Amniotic stem cell (primary cell): ENCODE results near the gene RAP1GAP2.
"Not testable (repeated sequence)": the region's sequence is repeated elsewhere in the genome, so short reads cannot be mapped to it uniquely, and the experiment has no call there.

Experiments used
- DNase-seq: peaks from one replicate; lab custom pipeline; 2025; lab: John Stamatoyannopoulos, UW

The RAP1GAP2 gene

GRCh38 chr17:2796164-2797125 is at the start of gene RAP1GAP2:
RAP1GAP2 (plus strand) TSS chr17:2796438; CDS start chr17:2796528, 90 bp downstream.
- no peak for DNase-seq

DNA sequence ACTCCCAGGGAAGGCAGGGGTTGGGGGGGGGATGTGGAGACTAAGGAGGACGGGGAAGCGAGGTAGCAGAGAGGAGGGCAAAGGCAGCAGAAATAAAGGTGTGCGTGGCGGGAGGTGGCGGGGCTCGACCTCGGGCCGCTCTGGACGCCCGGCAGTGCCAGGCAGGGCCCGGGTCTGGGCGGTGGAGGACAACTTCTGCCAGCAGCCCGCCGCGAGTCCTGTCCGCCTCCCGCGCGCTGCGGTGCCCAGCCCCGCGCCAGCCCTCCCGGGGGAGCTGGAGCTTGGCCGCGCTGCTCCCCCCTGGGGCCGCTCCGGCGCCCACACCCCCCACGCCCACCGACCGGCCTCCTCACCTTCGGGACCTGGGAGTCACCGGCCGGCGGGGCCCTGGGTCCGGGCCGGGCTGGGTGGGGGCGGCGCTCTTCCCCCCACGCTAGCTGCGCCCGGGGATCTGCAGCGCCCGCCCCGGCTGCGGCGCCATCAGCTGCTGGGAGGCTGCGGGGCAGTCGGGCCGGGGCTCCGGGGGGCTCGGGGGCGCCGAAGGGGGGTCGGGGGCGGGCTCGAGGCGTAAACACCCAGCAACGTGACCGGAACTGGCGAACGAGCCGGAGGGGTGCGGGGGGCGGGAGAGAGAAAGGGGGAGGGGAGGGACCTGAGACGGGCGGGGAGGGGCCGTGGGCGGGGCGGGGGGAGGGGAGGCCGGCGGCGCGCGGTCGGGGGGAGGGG is 47.0 kb upstream of the RAP1GAP2 start, which contains the start of gene CCDC92B:
Gene CCDC92B (minus strand): TSS at position 595 of the 726 bp plus-strand sequence. CDS start 14,507 bp downstream, outside the sequence.
- DNase-seq: no peak

- peak; percentile 36 for DNase-seq
These were observed 46.5 kb upstream of the RAP1GAP2 start for GRCh38 chr17:2749784-2750181.

- DNase-seq: no peak
These were observed 45.5 kb upstream of the RAP1GAP2 start for GRCh38 chr17:2750721-2751120.

GRCh38 chr17:2751491-2751890 is 44.7 kb upstream of the RAP1GAP2 start:
- DNase-seq: no peak

- DNase-seq: no peak
These were observed 40.1 kb upstream of the RAP1GAP2 start for GRCh38 chr17:2755891-2756724.

GRCh38 chr17:2758870-2759269 is 37.4 kb upstream of the RAP1GAP2 start:
- no peak for DNase-seq

GRCh38 chr17:2770129-2770528 is 26.1 kb upstream of the RAP1GAP2 start:
- DNase-seq: no peak

DNA sequence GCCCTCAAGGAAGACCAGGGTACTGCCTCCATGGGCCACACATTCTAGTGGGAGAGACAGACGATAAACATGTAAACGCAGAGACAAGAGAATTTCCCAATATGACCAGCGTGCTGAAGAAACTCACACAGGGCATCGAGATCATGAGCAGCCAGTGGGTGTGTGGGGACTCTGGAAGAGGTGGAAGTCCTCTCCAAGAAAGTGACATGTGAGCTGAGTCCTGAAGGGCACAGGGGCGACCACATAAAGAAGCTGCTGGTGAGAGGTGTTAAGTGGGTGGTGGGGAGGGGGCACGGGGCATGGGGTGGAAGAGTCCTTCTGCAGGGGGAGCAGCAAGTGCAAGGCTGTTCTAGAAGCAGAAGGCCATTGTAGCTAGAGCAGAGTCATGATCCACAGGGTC is 21.0 kb upstream of the RAP1GAP2 start:
- no peak for DNase-seq

- no peak for DNase-seq
These were observed 19.5 kb upstream of the RAP1GAP2 start for GRCh38 chr17:2776589-2777241.

DNA sequence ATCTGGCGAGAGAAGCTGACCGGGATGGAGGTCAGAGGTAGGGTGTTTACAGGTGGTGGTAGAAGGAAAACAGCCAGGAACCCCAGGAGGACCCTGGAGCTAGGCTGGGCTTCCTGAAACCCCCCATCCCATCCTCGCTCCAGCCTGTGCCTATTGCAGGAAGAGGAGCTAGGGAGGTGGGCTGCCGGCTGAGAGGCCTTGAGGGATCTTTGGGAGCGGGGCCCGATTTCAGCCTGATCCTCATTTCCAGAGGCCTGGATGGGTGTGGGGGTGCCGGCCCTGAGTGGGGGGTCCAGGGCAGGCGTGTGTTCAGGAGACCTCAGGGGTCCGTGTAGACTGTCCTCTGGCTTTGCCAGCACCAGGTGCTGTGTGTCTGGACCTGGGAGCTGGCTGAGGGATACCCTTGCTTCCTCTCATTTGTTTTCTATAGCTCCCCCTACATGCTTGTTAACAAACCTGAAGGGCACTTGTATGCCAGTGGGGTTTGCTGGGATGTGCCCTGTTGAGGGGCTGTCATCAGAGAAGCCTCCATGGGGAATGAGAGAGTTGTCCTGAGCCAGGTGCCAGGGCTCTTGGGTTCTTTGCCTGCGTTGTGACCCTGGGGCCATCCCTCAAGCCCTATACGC is 18.9 kb upstream of the RAP1GAP2 start:
- no peak for DNase-seq

- no peak for DNase-seq
These were observed 17.7 kb upstream of the RAP1GAP2 start for GRCh38 chr17:2778489-2778888.

- DNase-seq: no peak
These were observed 16.7 kb upstream of the RAP1GAP2 start for GRCh38 chr17:2779545-2779944.

GRCh38 chr17:2780256-2780655 is 16.0 kb upstream of the RAP1GAP2 start:
- no peak for DNase-seq

DNA sequence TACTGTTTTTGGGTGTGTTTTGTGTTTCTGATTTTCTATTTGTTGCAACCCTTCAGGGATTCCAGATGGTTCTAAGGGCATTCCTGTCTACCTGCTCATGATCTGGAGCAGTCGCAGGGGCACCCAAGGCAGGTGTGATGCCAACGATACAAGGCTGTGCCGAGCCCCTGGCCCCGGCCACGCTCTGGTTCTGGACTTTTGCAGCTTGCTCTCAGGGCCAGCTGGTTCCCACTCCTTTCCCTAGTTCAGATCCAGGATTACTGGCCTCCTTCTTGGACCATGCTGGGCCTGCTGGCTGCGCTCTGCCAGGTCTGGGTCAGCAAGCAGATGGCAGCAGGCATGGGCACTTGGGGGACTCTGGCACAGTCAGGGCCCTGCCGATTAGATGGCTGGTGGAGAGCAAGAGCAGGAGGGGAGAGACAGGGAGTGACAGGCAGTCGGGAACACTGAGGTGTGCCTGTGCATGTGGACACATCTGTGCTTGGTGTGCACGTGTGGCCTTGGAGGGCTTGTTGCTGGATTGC is 15.2 kb upstream of the RAP1GAP2 start:
- DNase-seq: no peak

- DNase-seq: not testable (repeated sequence)
These were observed 14.6 kb upstream of the RAP1GAP2 start for GRCh38 chr17:2781598-2781997.

- no peak for DNase-seq
These were observed 14.2 kb upstream of the RAP1GAP2 start for GRCh38 chr17:2782055-2782454.

DNA sequence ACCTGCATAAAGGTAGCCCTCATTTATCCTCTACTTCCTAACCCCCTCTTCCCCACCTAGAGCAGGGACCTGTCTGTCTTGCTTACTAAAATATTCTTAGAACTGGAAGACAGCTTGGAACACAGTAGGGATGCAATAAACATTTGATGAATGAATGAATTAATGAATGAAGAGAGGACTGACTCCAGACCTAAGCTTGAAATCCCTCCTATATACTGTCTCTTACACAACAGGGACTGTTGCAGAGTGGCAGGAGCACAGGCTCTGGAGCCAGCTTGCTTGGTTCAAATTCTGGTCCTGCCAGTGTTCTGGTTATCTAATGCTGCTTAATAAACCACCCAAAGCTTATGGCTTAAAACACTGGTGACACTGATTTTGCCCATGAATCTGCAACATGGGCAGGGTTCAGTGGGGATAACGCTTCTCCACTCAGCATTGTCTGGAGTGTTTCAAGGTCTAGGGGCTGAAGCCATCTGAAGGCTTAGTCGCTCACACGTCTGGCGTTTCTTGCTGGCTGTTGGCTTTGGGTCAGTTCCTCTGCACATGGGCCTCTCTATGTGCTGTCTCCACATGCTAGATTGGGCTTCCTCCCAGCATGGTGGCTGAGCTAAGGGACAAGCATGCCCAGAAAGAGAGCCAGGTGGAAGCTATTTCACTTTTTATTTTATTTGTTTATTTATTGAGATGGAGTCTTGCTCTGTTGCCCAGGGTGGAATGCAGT is 12.8 kb upstream of the RAP1GAP2 start:
- DNase-seq: no peak

DNA sequence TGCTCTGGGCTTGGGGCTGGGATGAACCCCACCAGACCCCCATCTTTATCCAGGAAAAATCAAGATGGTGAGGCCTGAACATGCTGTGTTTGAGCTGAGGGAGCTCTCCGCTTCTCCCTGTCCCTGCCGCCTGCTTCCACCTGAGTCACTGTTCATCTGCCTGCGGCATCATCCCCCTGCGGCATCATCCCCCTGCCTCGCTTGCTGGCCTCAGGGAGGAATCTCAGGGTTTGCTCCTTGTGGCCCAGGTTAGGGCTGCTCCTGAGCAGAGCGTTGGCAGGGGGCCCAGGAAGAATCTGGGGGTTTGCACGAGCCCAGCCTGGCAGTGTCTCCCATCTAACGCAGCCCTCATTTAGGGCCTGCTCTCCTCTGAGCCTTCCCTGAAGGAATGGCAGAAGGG is 11.4 kb upstream of the RAP1GAP2 start:
- DNase-seq: no peak

- DNase-seq: not testable (repeated sequence)
These were observed 10.9 kb upstream of the RAP1GAP2 start for GRCh38 chr17:2785376-2785775.
